Activated CD4-positive, alpha-beta T cell treated with anti-CD3 and anti-CD28 coated beads for 1 hour (primary cell): ENCODE measurements around the gene ALDH16A1.
"Not testable (repeated sequence)": the region's sequence is repeated elsewhere in the genome, so short reads cannot be mapped to it uniquely, and the experiment has no call there.

Experiments used
- DNase-seq: peaks from one replicate; pipeline ENCODE4 v3.0.0-alpha.2; 2020

ALDH16A1 gene

DNA sequence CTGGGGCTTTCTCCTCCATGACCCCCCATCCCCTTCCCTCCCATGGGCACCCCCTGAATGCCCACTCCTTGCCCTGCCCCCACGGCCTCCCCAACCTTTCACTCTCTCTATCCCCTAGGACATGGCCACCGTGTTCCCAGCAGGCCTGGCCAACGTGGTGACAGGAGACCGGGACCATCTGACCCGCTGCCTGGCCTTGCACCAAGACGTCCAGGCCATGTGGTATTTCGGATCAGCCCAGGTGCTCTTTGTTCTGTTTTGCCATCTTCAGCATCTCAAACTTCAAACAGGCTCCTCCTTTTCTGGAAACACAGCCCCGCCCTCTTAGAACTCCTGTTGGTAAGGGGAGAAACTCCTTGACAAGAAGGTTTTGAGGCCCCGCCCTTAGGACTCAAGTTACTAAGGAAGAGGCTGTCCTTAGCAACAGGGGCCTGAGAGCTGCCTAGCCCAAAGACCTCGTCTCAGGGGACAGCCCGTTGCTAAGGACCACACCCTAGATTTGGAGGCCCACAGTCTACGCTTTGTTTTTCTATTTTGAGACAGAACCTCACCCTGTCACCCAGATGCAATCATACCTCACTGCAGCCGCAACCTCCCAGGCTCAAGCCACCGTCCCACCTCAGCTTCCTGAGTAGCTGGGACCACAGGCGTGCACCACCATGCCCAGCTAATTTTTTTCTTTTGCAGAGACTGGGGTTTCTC is 15.9 kb downstream of the ALDH16A1 start:
- DNase-seq, result peak; percentile 69

DNA sequence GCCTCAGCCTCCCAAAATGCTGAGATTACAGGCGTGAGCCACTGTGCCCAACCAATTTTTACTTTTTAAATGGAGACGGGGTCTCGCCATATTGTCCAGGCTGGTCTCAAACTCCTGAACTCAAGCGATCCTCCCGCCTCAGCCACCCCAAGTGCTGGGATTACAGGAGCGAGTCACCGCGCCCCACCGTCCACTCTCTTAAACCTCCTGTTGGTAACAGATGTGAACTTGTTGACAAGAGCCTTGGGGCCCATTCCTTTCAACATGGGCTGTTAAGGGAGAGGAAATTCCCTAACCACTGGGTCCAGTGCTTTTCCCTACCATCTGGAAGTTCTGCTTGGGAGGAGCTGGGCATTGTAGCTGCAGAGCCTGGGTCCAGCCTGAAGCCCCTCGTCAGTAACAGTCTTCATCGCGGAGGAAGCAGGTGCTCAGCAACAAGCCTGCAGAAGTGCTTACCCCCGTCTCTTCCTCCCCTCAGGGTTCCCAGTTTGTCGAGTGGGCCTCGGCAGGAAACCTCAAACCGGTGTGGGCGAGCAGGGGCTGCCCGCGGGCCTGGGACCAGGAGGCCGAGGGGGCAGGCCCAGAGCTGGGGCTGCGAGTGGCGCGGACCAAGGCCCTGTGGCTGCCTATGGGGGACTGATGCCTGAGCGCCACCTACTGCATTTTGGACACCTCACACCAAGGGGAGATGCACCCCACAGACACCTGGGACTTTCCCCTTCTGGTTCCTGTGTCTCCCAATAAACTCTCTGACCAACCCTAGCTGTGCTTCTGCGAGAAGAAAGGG is 17.0 kb downstream of the ALDH16A1 start:
- peak; percentile 54 for DNase-seq

DNA sequence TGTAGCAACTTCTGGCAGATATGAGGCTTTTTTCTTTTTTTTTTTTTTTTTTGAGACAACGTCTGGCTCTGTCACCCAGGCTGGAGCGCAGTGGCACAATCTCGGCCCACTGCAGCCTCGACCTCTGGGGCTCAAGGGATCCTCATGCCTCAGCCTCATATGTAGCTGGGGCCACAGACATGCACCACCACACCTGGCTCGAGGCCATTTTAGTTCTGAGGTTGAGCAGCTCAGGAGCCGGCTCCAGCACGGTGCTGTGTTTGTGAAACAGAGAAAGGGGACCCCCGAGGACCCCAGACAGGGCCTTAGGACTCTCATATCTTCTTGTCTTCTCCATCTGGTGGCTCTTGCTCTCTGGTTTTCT is 17.6 kb downstream of the ALDH16A1 start:
- DNase-seq, result no peak

DNA sequence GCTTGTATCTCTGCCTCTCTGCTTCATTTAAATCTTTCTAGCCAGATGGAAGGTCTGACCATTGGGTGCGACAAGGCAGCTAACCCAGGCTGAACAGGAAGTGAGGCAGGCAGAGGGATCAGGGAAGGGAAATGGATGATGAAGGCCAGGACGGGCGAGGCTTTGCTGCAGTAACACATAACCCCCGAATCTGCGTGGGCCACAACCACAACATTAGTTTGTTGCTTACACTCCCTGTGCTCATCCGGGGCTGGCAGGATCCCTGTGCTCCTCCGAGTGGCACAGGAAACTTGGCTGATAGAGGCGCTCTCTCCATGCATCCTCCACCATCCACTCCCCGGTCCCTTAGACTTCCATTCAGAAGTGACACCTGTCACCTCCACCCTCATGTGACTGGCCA is 19.9 kb downstream of the ALDH16A1 start:
- no peak for DNase-seq

DNA sequence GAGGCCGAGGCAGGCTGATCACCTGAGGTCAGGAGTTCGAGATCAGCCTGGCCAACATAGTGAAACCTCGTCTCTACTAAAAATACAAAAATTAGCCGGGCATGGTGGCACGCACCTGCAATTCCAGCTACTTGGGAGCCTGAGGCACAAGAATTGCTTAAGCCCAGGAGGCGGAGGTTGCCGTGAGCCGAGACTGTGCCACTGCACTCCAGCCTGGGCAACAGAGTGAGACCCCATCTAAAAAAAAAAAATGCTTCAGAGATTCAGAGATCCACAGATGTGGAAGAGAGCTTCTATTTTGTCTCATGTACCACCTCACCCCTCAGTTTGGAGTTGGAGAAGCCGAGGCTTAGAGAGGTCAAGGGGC is 20.5 kb downstream of the ALDH16A1 start:
- not testable (repeated sequence) for DNase-seq

DNA sequence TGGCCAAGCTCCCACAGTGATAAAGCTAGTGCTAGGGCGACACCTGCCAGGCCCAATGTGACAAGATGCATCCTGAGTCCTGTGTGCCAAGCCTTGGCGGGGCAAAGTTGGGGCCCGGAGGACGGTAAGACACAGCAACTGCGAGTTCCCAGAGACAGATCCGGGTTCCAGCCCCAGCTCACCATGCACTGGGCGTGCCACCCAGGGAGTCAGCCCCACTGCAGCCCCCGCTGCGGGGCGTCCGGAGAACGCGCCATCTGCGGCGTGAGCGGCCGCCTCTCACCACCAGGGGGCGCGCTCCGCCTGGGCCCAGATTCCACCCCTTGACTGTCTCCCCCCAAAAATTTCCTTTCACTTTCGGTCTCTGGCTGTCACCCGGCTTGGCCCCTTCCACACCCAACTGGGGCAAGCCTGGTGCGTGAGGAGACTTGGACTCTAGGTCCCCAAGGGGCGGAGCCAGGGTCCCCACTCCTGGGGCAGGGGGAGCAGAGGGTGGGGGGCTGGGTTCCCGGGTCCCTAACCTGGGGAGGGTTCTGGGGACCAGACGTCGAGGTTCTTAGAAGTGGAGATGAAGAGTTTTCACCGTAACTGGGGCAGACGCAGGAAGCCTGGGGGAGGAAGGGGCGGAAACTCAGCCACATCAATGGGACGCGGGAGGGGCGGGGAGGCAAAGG is 21.0 kb downstream of the ALDH16A1 start, which contains the start of gene FLT3LG:
TSS of gene FLT3LG (plus strand) at position 348 of the 674 bp plus-strand sequence. CDS start 425 bp downstream, outside the sequence.
- peak; percentile 84 for DNase-seq

DNA sequence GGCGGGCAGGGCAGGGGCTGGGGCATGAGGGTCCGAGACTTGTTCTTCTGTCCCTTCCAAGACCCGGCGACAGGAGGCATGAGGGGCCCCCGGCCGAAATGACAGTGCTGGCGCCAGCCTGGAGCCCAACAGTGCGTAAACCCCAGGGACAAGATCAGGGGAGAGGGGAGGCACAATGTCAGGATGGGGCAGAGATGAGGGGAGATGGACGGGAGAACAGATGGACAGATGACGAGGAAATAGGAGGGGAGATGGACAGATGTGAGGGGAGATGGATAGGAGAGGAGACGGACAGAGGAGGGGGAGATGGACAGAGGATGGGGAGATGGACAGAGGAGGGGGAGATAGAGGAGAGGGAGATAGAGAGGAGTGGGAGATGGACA is 21.5 kb downstream of the ALDH16A1 start:
- no peak for DNase-seq

DNA sequence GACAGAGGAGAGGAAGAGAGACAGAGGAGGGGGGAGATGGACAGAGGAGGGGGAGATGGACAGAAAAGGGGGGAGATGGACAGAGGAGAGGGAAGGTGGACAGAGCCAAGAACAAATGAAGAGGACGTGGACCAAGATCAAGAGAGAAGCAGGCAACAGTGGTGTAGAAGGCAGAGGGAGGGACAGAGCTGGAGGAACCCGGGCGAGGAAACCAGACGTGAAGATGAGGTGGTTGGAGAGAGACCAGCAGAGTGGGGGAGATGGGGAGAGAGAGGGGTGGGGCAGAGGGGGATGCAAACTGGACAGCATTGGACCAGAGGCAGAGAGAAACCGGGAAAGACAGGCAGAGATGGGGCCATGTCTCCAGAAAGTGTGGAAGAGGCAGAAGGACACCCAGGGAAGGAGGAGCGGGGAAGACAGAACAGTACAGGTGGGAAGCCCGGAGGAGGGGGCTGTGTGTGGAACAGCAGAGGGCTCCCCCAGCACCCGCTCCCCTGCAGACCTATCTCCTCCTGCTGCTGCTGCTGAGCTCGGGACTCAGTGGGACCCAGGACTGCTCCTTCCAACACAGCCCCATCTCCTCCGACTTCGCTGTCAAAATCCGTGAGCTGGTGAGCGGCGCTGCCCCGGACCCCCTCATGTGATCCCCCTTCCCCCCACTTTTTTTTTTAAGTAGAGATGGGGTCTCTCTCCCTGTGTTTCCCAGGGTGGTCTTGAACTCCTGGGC is 22.3 kb downstream of the ALDH16A1 start:
- DNase-seq, result no peak

DNA sequence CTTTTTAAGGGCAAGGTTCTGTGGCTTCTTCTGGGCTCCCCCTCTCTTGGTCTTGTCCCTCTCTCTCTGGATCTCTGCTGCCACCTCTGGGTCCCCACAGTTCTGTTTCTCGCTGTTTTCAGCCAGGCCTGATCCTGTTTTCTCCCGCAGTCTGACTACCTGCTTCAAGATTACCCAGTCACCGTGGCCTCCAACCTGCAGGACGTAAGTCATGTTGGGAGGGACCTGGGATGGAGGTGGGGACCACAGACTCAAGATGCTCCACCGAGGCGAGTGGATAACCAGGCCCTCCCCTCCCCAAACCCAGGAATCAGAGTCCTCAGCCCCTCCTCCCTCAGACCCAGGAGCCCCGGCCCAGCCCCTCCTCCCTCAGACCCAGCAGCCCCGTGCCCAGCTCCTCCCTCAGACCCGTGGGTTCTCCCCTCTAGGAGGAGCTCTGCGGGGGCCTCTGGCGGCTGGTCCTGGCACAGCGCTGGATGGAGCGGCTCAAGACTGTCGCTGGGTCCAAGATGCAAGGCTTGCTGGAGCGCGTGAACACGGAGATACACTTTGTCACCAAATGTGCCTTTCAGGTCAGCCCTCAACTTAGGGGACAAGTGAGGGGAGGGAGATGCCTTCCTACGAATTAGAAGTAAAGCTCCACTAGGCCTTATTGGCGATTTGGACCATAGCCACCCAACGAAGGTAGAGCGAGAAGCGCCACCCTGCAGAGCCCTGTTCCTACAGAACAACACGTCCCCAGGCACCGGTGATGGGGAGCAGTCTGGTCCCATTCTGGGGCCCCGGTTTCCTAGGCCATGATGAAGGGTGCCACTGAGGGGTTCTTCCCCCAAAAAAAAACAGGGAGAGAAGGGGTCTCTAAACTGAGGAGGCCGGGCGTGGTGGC is 23.2 kb downstream of the ALDH16A1 start:
- DNase-seq, result peak; percentile 52

DNA sequence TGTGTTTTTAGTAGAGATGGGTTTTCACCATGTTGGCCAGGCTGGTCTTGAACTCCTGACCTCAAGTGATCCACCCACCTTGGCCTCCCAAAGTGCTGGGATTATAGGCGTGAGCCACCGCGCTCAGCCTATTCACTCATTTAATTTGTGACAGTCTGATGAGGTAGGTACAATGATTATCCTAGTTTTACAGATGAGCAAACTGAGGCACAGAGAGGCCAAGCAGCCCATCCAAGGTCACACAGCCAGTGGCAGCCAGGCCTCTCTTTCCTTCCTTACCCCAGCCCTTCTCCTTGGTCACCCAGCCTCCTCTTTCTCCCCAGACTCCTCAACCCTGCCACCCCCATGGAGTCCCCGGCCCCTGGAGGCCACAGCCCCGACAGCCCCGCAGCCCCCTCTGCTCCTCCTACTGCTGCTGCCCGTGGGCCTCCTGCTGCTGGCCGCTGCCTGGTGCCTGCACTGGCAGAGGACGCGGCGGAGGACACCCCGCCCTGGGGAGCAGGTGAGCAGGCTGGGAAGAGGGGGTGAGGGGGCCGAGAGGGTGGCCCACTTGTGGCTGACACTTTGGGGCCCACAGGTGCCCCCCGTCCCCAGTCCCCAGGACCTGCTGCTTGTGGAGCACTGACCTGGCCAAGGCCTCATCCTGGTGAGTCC is 27.1 kb downstream of the ALDH16A1 start:
- DNase-seq, result no peak

DNA sequence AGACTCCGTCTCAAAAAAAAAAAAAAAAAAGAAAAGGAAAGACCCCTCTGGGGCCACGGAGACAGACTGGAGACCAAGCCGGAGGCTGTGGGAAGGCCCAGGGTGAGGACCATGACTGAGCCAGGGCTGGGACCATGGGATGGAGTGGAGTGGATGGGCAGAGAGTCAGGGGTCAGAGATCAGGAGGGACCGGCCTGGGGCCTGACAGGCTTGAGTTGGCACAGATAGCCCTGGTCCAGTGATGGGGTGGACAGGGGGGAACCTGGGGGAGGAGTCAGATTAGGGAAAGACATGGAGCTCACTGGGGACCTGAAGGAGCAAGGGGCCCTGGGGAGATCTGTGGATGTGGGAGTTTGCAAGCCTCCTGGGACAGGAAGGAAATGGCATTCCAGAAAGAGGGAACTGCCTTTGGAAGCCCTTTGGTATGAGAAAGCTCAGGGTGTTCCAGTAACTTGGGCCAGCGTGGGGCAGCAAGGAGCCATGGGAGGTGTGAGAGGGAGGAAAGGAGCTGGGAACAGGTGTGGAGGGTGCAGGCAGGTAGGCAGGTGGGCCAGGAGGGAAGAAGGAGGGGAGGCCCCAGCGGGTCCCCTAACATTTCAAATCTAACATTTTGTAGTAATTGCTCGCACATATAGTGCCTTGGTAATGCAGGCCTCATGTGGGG is 28.1 kb downstream of the ALDH16A1 start:
- no peak for DNase-seq

DNA sequence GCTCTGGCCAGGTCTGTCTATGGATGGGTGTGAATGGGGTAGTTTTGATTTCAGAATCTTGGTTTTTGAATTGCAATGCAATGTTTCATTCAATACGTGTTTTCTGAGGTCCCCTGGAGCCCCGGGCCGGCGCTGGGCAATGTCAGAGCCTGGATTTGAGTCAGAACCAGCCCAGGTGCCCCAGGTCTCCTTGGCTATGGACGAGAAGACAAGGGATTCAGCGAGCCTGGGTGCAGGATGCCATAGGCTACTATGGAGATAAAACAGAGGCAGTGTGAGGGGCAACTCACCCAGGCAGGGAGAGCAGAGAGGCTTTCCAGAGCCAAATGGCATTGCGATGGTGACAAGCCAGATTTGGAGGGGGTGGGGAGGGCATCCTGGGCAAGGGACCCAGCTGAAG is 33.2 kb downstream of the ALDH16A1 start:
- no peak for DNase-seq

DNA sequence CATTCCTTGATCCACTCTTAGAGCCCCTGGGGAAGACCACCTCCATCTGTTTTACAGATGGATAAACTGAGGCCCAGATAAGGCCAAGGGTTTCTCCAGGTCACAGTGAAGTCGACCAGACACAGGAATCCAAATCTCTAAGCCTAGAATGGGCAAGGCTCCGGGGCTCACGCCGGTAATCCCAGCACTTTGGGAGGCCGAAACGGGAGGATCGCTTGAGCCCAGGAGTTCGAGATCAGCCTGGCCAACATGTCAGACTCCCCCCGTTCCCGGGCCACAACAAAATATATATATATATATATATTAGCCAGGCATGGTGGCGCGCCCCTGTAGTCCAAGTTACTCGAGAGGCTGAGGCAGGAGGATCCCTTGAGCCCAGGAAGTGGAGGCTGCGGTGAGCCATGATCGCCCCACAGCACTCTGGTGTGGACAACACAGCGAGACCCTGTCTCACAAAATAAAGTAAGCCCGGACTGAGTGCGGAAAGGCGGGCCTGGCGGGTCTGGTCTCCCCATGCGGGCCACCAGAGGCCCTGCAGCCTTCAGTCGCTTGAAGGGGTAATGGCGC is 33.8 kb downstream of the ALDH16A1 start:
- DNase-seq, result no peak

DNA sequence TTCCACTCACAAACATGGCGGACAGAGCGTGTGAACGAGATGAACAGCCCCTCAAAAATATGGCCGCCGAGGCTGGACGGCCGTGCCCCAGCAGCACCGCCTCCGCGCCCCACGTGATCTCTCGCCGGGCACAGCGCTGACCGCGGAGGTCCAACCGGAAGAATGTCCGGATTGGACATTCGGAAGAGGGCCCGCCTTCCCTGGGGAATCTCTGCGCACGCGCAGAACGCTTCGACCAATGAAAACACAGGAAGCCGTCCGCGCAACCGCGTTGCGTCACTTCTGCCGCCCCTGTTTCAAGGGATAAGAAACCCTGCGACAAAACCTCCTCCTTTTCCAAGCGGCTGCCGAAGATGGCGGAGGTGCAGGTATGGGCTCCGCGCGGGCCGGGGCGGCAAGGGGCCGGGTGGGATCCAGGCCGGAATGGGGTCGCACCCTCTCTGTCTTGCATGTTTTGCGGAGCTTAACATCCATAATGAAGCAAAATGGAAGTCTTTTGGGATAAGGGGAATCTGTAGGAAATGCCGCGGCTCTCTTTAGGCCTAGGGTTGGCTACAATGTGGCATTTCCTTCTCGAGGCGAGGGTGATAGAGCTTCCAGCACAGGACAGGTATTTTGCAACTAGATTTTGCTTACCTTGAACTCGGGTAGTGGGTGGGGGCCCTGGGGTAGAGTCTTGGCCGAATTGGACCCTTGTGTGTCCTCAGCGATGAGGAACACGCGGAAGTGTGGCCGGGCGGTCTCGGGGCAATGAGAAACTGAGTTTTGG is 34.4 kb downstream of the ALDH16A1 start, which contains the start of gene RPL13A:
TSS of gene RPL13A (plus strand) at position 332 of the 769 bp plus-strand sequence. CDS start at position 354, 22 bp downstream.
- peak; percentile 100 for DNase-seq

DNA sequence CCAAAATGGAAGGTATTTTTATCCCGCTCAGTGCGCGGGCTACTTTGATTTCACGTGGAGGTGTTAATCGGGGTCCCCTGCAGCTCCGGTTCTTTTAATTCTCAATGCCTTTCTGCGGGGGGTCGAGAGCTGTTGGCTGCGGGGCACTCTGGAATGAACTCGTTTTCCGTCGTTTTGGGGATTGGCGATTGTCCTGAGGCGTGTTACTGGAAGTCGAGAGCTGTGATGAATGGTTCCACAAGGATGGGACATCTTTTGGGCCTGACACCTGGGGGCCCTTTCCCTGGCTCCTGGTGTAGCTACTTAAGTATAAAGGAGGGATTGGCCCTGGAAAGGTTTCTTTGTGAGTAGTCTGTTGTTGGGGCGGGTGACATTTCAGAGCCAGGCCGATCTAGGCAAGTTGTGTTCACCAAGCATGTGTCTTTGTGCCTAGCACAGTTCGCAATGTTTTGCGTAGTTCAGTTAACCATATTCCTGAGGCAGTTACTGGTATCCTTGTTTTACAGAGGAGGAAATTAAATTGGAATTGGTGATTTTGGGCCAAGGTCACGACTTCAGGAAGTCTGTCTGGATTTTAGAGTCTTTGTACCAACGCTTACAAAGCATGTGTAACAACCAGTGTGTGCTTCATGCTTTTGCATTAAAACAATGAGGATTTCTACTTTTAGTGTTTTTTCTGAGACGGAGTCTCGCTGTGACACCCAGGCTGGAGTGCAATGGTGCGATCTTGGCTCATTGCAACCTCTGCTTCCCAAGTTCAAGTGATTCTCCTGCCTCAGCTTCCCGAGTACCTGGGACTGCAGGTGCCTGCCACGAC is 35.2 kb downstream of the ALDH16A1 start:
- DNase-seq, result no peak

DNA sequence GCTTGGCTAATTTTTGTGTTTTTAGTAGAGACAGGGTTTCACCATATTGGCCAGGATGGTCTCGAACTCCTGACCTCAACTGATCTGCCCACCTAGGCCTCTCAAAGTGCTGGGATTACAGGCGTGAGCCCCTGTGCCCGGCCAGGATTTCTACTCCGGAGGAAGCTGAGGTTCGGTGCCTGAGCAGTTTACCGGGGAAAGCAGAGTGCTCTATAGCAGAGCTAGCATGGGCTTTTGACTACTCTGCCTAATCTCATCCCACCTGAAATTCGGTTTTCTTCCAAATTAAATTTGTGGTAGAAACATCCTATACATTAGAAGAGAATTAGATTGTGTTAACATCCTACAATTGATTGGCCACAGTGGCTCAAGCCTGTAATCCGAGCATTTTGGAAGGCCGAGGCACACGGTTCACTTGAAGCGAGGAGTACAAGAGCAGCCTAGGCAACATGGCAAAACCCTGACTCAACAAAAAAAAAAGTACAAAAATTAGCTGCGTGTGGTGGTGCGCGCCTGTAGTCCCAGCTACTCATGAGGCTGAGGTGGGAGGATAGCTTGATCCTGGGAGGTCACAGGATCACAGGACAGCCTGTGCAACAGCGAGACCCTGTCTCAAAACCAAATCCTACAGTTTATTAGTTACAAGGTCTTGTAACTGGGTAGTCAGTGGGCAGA is 36.0 kb downstream of the ALDH16A1 start:
- DNase-seq, result no peak

DNA sequence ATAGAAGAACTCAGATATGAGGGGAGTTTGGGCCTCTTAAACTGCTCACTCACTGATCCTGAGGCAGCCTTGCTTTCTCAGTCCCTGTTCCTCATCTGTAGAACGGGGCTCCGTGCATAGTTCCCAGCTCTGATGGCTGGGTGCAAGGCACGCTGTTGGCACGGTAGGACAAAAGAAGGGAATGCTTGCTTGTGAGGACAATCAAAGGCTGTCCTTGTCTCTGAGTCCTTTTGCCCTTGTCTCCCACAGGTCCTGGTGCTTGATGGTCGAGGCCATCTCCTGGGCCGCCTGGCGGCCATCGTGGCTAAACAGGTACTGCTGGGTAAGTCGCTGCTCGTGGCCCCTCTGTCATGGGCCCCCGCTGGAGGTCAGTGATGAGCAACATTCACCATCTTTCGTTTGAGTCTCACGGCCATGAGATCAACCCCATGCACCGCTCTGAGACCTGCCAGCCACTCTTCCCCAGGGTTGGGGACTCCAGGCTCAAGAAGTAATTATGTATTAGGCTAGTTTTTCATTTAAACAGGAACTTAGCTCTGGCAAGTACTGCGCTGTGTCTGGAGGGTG is 36.7 kb downstream of the ALDH16A1 start:
- no peak for DNase-seq
